ENCODE data around the gene TLE3. TPM values are rescaled to one million over a fixed set of nuclear protein-coding genes. Genes with fewer than 3 reads are reported as not detected.

TLE3 gene
- total RNA-seq, 2 experiments from 2014 or later = 159 to 167 TPM

DNA sequence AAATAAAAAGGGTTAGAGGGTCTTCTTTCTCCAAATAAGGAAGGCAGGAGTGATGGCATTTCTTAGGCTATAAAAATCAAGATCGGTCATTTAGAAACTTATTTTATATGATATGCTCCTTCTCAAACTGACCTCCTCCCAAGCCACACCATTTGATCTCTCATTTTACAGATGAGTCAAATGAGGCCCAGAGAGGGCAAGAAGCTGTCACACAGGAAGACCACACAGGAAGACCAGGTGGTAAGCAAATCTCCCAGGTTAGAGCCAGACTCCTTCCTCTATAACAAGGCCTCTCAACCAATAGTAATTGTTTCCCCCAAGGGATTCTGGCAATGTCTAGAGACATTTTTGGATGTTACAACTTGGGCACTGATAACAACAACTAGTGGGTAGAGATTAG is 13.8 kb downstream of the TLE3 start:
- intact Hi-C loops (cut with DNase I, micrococcal nuclease) = no loop called here
- ChIA-PET POLR2A (no interaction called here), CTCF (no interaction called here)
- Mint-ChIP-seq H3K4me3 (no peak overlapping the region), H3K27me3 (no peaks in the 10 kb centered on the region), H3K36me3 (ENCODE audit: low read depth) (peaks cover 94% of the 10 kb centered on the region), H3K9me3 (no peaks in the 10 kb centered on the region), H3K4me1 (ENCODE audit: low read depth) (peaks cover 75% of the 10 kb centered on the region), H3K27ac (peak overlapping the region; percentile 56)
- H3K9me3 ChIP-seq (ENCODE audit: control insufficient read depth in 1 of 2, insufficient read depth in 1 of 2, low read length in 2 of 2) = no peaks in the 10 kb centered on the region
- H3K27ac ChIP-seq (ENCODE audit: low read depth in 1 of 2, low read length in 2 of 2) = no peak overlapping the region
- H3K27me3 ChIP-seq (ENCODE audit: control insufficient read depth in 1 of 2, insufficient read depth in 2 of 2, low read length in 2 of 2) = no peaks in the 10 kb centered on the region
- no peak for TF ChIP-seq CTCF (IDR thresholded peaks at IDR 0.05)
- DNase-seq (peak in 1 of 14 experiments; percentile 39), ATAC-seq (ENCODE audit: poor library complexity) (no peak)
- H3K4me1 ChIP-seq (ENCODE audit: insufficient read depth, low read length) = peaks cover 53% of the 10 kb centered on the region
- H3K4me3 ChIP-seq (ENCODE audit: low read length) = no peak overlapping the region
- H3K36me3 ChIP-seq (ENCODE audit: insufficient read depth, low read length) = peaks cover 83% of the 10 kb centered on the region

- no peak for DNase-seq
- H3K27me3 Mint-ChIP-seq = no peaks in the 10 kb centered on the region
- Histone ChIP-seq H3K36me3 (ENCODE audit: insufficient read depth, low read length) (peaks cover 88% of the 10 kb centered on the region), H3K9me3 (ENCODE audit: control insufficient read depth in 1 of 2, insufficient read depth in 1 of 2, low read length in 2 of 2) (no peaks in the 10 kb centered on the region), H3K4me1 (ENCODE audit: insufficient read depth, low read length) (peaks cover 50% of the 10 kb centered on the region), H3K27ac (ENCODE audit: low read depth in 1 of 2, low read length in 2 of 2) (no peak overlapping the region), H3K27me3 (ENCODE audit: control insufficient read depth in 1 of 2, insufficient read depth in 2 of 2, low read length in 2 of 2) (no peaks in the 10 kb centered on the region), H3K4me3 (ENCODE audit: low read length) (no peak overlapping the region)
- peaks cover 72% of the 10 kb centered on the region for H3K4me1 Mint-ChIP-seq (ENCODE audit: low read depth)
- H3K4me3 Mint-ChIP-seq = no peak overlapping the region
- ChIA-PET CTCF (no interaction called here), POLR2A (interaction anchor here (1.0 to 1.9 kb wide), 2 partner anchors 12 to 14 kb away, joined by 3 to 4 read pairs; partner anchors contain the start of gene TLE3)
- intact Hi-C loops (cut with DNase I, micrococcal nuclease) = no loop called here
- H3K9me3 Mint-ChIP-seq = no peaks in the 10 kb centered on the region
- no peak for TF ChIP-seq CTCF (IDR thresholded peaks at IDR 0.05)
- no peak for ATAC-seq (ENCODE audit: poor library complexity)
- H3K36me3 Mint-ChIP-seq (ENCODE audit: low read depth) = peaks cover 95% of the 10 kb centered on the region
- H3K27ac Mint-ChIP-seq = no peak overlapping the region
Observed at GRCh38 chr15:70083418-70083817, 14.3 kb downstream of the TLE3 start.

GRCh38 chr15:70082281-70082900 is 15.3 kb downstream of the TLE3 start:
- Histone ChIP-seq H3K4me1 (ENCODE audit: insufficient read depth, low read length) (peaks cover 46% of the 10 kb centered on the region), H3K36me3 (ENCODE audit: insufficient read depth, low read length) (peaks cover 86% of the 10 kb centered on the region), H3K27me3 (ENCODE audit: control insufficient read depth in 1 of 2, insufficient read depth in 2 of 2, low read length in 2 of 2) (no peaks in the 10 kb centered on the region), H3K4me3 (ENCODE audit: low read length) (no peak overlapping the region), H3K9me3 (ENCODE audit: control insufficient read depth in 1 of 2, insufficient read depth in 1 of 2, low read length in 2 of 2) (no peaks in the 10 kb centered on the region), H3K27ac (ENCODE audit: low read depth in 1 of 2, low read length in 2 of 2) (no peak overlapping the region)
- no peak overlapping the region for H3K4me3 Mint-ChIP-seq
- ChIA-PET POLR2A (interaction anchor here (1.9 kb wide), 1 partner anchor 13 kb away, joined by 4 read pairs; no protein-coding TSS in a partner anchor), CTCF (interaction anchor here (0.6 kb wide), 1 partner anchor 605 kb away, joined by 3 read pairs; no protein-coding TSS in a partner anchor)
- H3K36me3 Mint-ChIP-seq (ENCODE audit: low read depth) = peaks cover 94% of the 10 kb centered on the region
- intact Hi-C loops (cut with DNase I, micrococcal nuclease) = no loop called here
- no peak overlapping the region for H3K27ac Mint-ChIP-seq
- no peaks in the 10 kb centered on the region for H3K9me3 Mint-ChIP-seq
- H3K27me3 Mint-ChIP-seq = no peaks in the 10 kb centered on the region
- DNase-seq (no peak), ATAC-seq (ENCODE audit: poor library complexity) (no peak)
- peaks cover 72% of the 10 kb centered on the region for H3K4me1 Mint-ChIP-seq (ENCODE audit: low read depth)
- TF ChIP-seq CTCF (IDR thresholded peaks at IDR 0.05) = no peak
